ENCODE results near the gene MAP1S.
"Not testable (repeated sequence)": the region's sequence is repeated elsewhere in the genome, so short reads cannot be mapped to it uniquely, and the experiment has no call there.

GRCh38 chr19:17777840-17778239 lies 58.6 kb downstream of the MAP1S start:
- TF ChIP-seq CTCF (conservative IDR thresholded peaks at IDR 0.05 in 1 of 2, IDR thresholded peaks at IDR 0.05 in 1 of 2; ENCODE audit: low read depth in 1 of 2, low read length in 2 of 2); EZH2 (IDR thresholded peaks at IDR 0.05; ENCODE audit: low read length, missing control alignments): not testable (repeated sequence)

All from fibroblast of lung (primary cell).